ENCODE results near the gene ME1.
"Not testable (repeated sequence)": the region's sequence is repeated elsewhere in the genome, so short reads cannot be mapped to it uniquely, and the experiment has no call there.

The ME1 gene

GRCh38 chr6:83431545-83432155 lies 799 bp upstream of the ME1 start:
- DNase-seq, result no peak

DNA sequence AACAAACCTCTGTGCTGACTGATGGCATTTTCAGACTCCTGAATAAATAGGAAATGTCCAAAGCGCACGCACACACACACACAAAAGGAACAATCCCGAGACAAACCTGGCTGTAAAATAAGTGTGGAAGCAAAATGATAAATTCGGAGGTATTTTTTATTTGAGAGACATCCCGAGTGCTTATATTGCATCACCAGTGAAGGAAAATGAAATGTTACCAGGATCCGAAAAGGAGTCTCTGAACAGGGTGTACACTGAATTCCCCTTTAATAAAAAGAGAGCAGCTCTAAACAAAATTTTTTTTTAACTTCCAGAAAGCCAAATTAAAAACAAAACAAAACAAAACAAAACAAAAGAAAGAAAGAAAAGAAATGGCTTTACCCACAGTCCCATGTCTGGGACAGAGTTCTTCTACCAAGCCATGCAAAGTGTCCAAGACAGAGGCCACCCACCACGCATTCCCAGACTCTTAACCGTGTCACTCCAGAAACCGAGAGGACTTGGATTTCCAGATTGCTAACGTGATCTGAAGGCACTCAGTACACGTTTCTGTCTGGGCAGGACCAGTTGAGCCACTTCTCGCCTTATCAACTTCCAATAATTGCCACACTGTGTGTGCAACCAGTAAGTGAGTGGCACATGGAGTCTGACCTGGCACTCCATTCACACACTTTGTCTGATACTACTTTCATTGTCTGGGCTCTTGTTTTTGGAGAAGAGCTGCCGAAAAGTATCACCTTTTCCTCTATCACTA lies 817 bp downstream of the ME1 start:
- DNase-seq, result no peak

DNA sequence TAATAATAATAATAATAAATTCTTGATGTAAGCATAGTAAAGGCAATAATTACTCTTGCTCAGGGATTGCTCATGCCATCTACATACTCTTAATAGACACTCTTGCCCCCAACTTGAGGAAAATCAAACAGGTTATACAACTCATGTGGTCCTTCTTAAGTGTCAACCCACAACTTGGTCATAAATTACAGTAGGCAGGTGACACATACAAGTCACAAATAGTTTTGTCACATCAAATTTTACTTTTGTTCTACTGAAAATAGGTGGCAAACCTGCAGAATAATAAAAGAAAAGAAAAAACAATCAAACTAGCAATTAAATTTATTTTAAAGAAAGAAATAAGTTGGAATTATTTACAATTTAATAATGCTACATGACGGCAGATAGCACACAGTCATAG lies 1.6 kb downstream of the ME1 start:
- no peak for DNase-seq

DNA sequence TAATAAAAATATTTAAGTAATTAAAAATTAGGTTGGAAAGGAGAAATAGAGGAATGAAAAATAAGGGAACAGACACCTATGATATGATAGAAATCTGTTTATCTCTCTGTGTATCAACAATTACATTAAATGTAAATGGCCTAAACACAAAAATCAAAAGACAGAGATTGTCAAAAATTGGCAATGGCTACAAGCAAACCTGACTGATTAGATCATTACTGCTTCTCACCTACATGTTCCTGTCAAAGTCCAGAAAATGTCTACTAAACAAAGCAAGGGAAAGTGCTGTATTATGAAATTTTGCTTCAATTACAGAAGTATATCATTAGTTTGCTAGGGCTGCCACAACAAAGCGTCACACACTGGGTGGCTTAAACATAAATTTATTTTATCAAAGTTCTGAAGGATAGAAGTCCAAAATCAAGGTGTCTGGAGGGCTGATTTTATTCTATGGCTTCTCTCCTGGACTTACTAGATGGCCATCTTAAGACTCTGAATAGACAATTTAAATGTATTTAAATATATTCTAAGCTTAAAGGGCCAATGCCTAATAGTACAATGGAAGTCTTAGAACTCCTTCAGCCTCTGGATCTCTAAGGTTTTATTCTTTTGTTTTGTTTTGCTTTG lies 6.3 kb downstream of the ME1 start:
- no peak for DNase-seq

GRCh38 chr6:83417880-83418663 lies 12.8 kb downstream of the ME1 start:
- DNase-seq, result no peak

GRCh38 chr6:83413068-83413467 lies 17.8 kb downstream of the ME1 start:
- no peak for DNase-seq

DNA sequence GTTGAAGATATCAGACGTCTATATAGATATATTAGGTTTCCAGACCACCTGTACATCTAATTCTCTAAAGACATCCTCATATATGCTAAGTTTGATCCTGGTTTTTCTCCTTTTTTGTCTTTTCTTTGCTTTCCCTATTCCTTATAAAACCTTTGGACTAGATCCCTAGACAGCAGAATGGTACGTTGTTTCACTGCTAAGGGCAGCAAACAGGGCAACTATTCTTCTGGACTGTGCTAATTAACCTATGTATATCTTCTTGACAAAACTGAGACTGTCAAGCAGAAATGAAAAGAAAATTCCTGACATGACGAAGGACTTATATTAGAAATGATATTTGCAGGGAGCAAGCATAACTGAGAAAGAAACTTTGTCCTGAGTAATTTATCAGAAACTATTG lies 19.1 kb downstream of the ME1 start:
- no peak for DNase-seq

DNA sequence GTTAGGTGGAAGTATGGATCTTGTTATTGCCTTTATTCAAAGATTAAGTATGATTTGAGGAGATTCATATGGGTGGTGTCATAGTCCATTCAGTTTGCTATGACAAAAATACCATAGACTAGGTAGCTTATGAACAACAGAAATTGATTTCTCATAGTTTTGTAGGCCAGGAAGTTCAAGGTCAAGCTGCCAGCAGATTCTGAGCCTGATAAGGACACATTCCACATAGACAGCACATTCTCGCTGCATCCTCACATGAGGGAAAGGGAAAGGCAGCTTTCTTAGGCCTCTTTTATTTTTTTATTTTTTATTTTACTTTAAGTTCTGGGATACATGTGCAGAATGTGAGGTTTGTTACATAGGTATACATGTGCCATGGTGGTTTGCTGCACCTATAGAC lies 27.7 kb downstream of the ME1 start:
- DNase-seq, result no peak

DNA sequence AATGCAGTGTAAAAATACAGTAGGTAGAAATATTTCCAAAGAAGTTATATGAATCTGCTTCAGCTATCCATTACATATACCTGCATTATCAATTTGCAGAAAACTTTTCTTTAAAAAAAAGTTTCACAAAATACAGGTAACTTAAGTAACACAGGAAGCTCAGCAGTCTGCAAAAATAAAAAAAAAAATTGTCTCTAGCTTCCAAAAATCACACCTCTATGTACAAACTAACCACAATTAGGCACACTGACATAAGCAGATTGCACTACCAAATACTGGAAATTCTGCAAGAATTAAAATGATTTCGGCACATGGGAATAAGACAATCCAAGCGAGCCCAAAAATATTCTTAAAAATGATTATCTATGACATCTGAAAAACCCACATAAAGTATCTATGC lies 41.2 kb downstream of the ME1 start:
- no peak for DNase-seq

GRCh38 chr6:83385473-83385872 lies 45.4 kb downstream of the ME1 start:
- DNase-seq, result no peak

DNA sequence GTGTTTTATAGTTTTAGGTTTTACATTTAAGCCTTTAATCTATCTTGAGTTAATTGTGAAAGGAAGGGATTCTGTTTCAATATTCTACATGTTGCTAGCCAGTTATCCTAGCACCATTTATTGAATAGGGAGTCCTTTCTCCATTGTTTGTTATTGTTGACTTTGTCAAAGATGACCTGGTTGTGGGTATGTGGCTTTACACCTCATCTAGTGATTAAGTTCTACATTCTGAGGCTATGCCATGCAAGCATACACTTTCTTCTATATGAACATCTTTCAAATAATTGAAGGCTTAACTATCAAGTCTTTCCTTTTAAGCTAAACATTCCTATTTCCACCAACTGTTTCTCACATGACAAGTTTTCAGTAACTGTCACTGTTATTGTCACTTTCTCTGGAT lies 46.1 kb downstream of the ME1 start:
- DNase-seq, result no peak

GRCh38 chr6:83381949-83382348 lies 48.9 kb downstream of the ME1 start:
- DNase-seq, result no peak

GRCh38 chr6:83378621-83379388 lies 52.0 kb downstream of the ME1 start:
- DNase-seq, result no peak

DNA sequence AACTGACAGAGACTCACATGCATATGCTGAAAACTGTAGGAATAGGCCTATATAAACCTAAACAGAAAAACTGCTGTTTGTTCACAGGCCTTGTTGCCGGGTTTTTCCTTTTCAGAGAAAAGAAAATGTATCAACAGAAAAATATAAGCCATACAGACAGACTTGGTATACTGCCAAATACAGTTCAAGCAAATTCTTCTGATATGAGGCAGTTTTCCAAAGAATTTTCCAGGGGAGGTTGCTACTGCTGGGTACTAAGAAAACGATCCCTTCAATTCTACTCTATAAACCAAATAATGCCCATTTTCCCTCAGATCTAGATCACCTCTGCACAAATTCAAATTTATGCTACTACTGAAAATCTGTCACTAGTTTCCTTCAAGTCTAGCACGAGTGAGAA lies 59.4 kb downstream of the ME1 start:
- no peak for DNase-seq

- no peak for DNase-seq
Observed at GRCh38 chr6:83370567-83370966, 60.3 kb downstream of the ME1 start.

DNA sequence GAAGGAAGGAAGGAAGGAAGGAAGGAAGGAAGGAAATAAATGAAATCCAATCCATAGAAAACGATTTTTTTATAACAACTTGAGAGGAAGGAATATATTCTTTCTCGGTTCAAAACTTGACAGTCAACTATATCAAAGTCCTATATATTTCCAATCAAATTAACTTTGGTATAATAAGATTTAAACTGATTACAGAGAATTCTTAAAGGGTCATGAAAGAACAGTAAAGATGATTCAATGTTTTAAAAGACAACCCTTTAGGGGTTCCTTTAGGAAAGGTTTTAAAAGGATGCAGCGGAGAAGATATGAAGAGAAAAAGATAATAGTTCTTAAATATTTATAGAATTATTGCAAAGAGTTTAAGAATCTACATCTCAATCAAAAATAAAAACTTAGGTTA lies 61.2 kb downstream of the ME1 start:
- DNase-seq, result no peak

DNA sequence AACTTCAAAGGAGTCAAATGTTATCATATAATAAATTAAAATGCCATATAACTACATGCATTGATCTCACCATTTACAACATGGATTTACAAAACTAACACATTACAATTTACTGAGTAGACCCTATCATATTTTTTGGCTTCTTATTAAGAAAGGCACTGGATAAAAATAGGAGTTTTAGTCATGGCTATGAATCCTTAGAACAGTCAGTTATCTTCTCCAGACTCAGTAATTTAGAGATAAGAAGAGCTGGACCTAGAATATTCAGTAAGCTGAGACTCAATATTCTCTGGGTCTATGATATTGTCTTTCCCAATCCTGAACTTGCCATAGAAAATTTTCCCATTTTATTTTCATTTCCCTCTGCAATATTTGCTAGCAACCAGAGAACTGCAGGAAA lies 62.3 kb downstream of the ME1 start:
- no peak for DNase-seq

DNA sequence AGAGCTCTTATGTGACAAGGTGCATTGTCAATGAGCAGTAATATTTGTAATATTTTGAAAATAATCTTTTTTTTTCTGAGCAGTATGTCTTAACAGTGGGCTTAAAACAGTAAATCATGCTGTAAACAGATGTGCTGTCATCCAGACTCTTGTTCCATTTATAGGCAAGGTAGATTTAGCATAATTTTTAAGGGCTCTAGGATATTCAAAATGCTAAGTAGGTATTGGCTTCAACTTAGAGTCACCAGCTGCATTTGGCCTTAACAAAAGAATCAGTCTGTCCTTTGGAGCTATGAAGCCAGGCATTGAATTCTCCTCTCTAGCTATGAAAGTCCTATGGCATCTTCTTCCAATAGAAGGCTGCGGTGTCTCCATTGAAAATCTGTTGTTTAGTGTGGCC lies 63.7 kb downstream of the ME1 start:
- DNase-seq, result no peak

GRCh38 chr6:83365931-83366330 lies 64.9 kb downstream of the ME1 start:
- no peak for DNase-seq

DNA sequence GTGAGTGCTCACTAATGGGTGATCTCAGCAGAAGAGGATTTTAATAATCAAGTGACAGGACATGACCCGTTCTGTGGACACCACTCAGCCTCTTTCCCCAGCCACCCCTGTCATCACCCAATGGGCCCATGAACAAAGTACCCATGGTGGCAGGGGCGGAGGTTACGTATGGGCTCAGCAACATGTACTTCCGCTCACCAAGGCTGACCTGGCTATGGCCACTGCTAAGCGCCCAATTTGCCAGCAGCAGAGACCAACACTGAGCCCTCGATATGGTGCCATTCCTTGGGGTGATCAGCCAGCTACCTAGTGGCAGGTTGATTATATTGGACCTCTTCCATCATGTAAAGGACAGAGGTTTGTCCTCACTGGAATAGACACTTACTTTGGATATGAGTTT lies 68.5 kb downstream of the ME1 start:
- not testable (repeated sequence) for DNase-seq

DNA sequence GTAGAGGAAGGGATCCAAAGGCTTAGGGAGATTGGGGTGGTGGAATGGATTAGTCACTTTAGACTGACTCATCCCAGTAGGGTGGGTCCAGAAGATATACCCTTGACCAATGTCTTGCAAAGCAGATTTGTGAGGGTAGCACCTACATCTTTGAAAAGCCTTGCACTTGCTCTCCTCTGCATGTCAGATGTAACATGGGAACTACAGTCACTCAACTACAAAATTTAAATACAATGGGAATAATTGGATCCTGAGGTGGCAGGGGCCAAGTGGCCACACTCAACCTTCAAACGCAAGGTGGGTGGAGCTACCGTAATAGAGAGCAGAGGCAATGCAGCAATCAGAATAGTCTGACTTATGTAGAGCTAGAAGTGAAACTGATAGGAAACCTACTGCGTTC lies 71.2 kb downstream of the ME1 start:
- DNase-seq, result no peak

- DNase-seq, result no peak
Observed at GRCh38 chr6:83354747-83355146, 76.1 kb downstream of the ME1 start.
